ENCODE results near the gene DDX41.

- TF ChIP-seq CTCF (IDR thresholded peaks at IDR 0.05) (no peak), POLR2AphosphoS5 (IDR thresholded peaks at IDR 0.05) (no peak), EP300 (IDR thresholded peaks at IDR 0.05) (no peak), POLR2A (IDR thresholded peaks at IDR 0.05) (no peak)
Measured at GRCh38 chr5:177472460-177473442, 44.0 kb downstream of the DDX41 start.
